Liver (tissue), 9 donors: ENCODE measurements around the gene P2RY1. TPM values are rescaled to one million over a fixed set of nuclear protein-coding genes. Genes with fewer than 3 reads are reported as not detected.
"Not testable (repeated sequence)": the region's sequence is repeated elsewhere in the genome, so short reads cannot be mapped to it uniquely, and the experiment has no call there.

ENCODE experiments used
- DNase-seq: peaks from one replicate; pipeline ENCODE4 v3.0.0-alpha.2; 2017; ENCODE audit warnings: low spot score
- H3K27ac ChIP-seq, 2 donors: one replicate each; pipeline ENCODE4 v1.7.0; 2013; ENCODE audit warnings: inconsistent platforms in 2 of 2, low read length in 2 of 2, control low read depth in 1 of 2, low read depth in 1 of 2, mild to moderate bottlenecking in 1 of 2
- H3K27me3 ChIP-seq, 4 donors: one replicate each; pipeline versions ENCODE4 v1.6.1 to v1.7.0; 2013; ENCODE audit warnings: low read length in 3 of 4, inconsistent platforms in 1 of 4, mild to moderate bottlenecking in 1 of 4, moderate library complexity in 1 of 4; ENCODE audit not compliant: control insufficient read depth in 4 of 4, insufficient read depth in 4 of 4
- H3K36me3 ChIP-seq, 4 donors: one replicate each; pipeline versions ENCODE4 v1.6.1 to v1.7.0; 2013; ENCODE audit warnings: low read length in 3 of 4, mild to moderate bottlenecking in 3 of 4, low read depth in 1 of 4, moderate library complexity in 1 of 4; ENCODE audit not compliant: control insufficient read depth in 4 of 4, insufficient read depth in 3 of 4
- H3K4me1 ChIP-seq, 4 donors: one replicate each; pipeline versions ENCODE4 v1.6.1 to v1.7.0; 2013; ENCODE audit warnings: low read length in 3 of 4, mild to moderate bottlenecking in 3 of 4, moderate library complexity in 1 of 4; ENCODE audit not compliant: control insufficient read depth in 4 of 4, insufficient read depth in 4 of 4
- H3K4me3 ChIP-seq, 3 donors: one replicate each; pipeline versions ENCODE4 v1.6.1 to v1.7.0; 2013; ENCODE audit warnings: low read length in 3 of 3, control low read depth in 1 of 3, low read depth in 1 of 3, mild to moderate bottlenecking in 1 of 3
- H3K9ac ChIP-seq, 2 donors: one replicate each; pipeline ENCODE4 v1.7.0; 2013; ENCODE audit warnings: low read length in 2 of 2, mild to moderate bottlenecking in 2 of 2, moderate library complexity in 2 of 2, control low read depth in 1 of 2, low read depth in 1 of 2
- H3K9me3 ChIP-seq, 4 donors: one replicate each; pipeline versions ENCODE4 v1.6.1 to v1.7.0; 2013; ENCODE audit warnings: low read length in 3 of 4; ENCODE audit not compliant: control insufficient read depth in 4 of 4
- EGR1 ChIP-seq, 2 donors: IDR thresholded peaks; 2 replicates each; pipeline ENCODE4 v1.6.1; 2016 to 2018; ENCODE audit warnings: antibody characterized with exemption in 2 of 2, low read depth in 2 of 2
- FOXA2 ChIP-seq: IDR thresholded peaks from 2 replicates; pipeline ENCODE4 v1.6.1; 2016; ENCODE audit warnings: antibody characterized with exemption
- GABPA ChIP-seq, 2 donors: IDR thresholded peaks in 1 of 2; conservative IDR thresholded peaks in 1 of 2; 2 replicates each; pipeline ENCODE4 v1.6.1; 2016; ENCODE audit warnings: antibody characterized with exemption in 2 of 2, mild to moderate bottlenecking in 1 of 2, moderate library complexity in 1 of 2
- HNF4G ChIP-seq: IDR thresholded peaks from 2 replicates; pipeline ENCODE4 v1.6.1; 2016; ENCODE audit warnings: antibody characterized with exemption
- NR2F2 ChIP-seq: IDR thresholded peaks from 2 replicates; pipeline ENCODE4 v1.6.1; 2016; ENCODE audit warnings: antibody characterized with exemption
- RXRA ChIP-seq, 2 donors: IDR thresholded peaks; 2 replicates each; pipeline ENCODE4 v1.6.1; 2017 to 2018; ENCODE audit warnings: antibody characterized with exemption in 2 of 2, mild to moderate bottlenecking in 1 of 2
- SP1 ChIP-seq: IDR thresholded peaks from 2 replicates; pipeline ENCODE4 v1.6.1; 2018; ENCODE audit warnings: antibody characterized with exemption, mild to moderate bottlenecking
- TAF1 ChIP-seq: conservative IDR thresholded peaks from 2 replicates; pipeline ENCODE4 v1.6.1; 2016; ENCODE audit warnings: antibody characterized with exemption, mild to moderate bottlenecking
- YY1 ChIP-seq: IDR thresholded peaks from 2 replicates; pipeline ENCODE4 v1.6.1; 2016; ENCODE audit warnings: antibody characterized with exemption, mild to moderate bottlenecking
- WGBS: extraction: QIAGEN DNeasy Blood & Tissue Kit; methylation state at CpG from one replicate; pipeline ENCODE4 v1.1.7; 2013; 5-methylcytosine and 5-hydroxymethylcytosine counted together
- polyA plus RNA-seq, 2 donors: library from polyadenylated mRNA; stranded (reverse) in 1 of 2; unstranded in 1 of 2; fragments of 200-250 nt in 1 of 2; fragments of >200 nt in 1 of 2; fragmentation: Nextera tagmentation in 1 of 2; extraction: Ambion mirVana in 1 of 2; gene quantifications; one replicate each; pipeline versions ENCODE4 v1.2.1 to v1.2.3, GENCODE V29; 2013 to 2015
- total RNA-seq, 2 donors: library from RNA; depleted of rRNA; stranded (reverse); fragments of >200 nt; gene quantifications; one replicate each; pipeline ENCODE4 v1.2.3, GENCODE V29; 2014
- TF ChIP-seq, protein P1 (sequence below): IDR thresholded peaks from 2 replicates; pipeline ENCODE4 v1.6.1; 2016; ENCODE audit warnings: antibody characterized with exemption, mild to moderate bottlenecking
- TF ChIP-seq, protein P2 (sequence below): IDR thresholded peaks from 2 replicates; pipeline ENCODE4 v1.6.1; 2016; ENCODE audit warnings: antibody characterized with exemption
- TF ChIP-seq, protein P3 (sequence below): fragments of 150-350 bp; IDR thresholded peaks from 2 replicates; pipeline ENCODE4 v1.5.1; 2017; ENCODE audit warnings: improper control_type of control experiment, low read depth, low read length; ENCODE audit not compliant: missing input control
- TF ChIP-seq, protein P4 (sequence below): IDR thresholded peaks from 2 replicates; pipeline ENCODE4 v1.6.1; 2016; ENCODE audit warnings: antibody characterized with exemption
- donor health status: healthy.
- donor health status: healthy.
- donor health status: healthy.
- donor health status: healthy.
- donor health status: healthy.

P2RY1 gene
- total and polyA plus RNA-seq, 4 donors = 0.54 to 7.5 (median 1.9) TPM

DNA sequence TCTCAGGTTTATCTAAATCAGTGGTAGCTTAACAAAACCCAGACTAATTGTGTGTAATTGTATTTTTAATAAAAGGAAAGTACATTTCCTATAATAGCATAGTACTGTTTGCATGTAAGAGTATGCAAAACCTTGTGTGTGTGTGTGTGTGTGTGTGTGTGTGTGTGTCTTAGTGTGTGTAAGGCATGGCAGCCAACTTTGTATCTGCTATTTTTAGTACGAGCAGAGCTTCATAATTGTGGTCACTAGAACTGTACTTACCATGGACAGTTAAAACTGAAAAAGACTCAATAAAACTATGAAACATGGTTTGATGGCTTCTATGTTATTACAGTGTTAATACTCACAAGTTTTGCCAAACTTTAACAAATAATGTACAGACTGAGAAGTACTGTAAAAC, 6.2 kb downstream of the P2RY1 start:
- no peak overlapping the region for H3K27ac ChIP-seq
- H3K9ac ChIP-seq = no peak overlapping the region
- H3K4me3 ChIP-seq = no peak overlapping the region
- H3K36me3 ChIP-seq = no peaks in the 10 kb centered on the region
- no peak for TF ChIP-seq YY1
- TF ChIP-seq, protein P1, sequence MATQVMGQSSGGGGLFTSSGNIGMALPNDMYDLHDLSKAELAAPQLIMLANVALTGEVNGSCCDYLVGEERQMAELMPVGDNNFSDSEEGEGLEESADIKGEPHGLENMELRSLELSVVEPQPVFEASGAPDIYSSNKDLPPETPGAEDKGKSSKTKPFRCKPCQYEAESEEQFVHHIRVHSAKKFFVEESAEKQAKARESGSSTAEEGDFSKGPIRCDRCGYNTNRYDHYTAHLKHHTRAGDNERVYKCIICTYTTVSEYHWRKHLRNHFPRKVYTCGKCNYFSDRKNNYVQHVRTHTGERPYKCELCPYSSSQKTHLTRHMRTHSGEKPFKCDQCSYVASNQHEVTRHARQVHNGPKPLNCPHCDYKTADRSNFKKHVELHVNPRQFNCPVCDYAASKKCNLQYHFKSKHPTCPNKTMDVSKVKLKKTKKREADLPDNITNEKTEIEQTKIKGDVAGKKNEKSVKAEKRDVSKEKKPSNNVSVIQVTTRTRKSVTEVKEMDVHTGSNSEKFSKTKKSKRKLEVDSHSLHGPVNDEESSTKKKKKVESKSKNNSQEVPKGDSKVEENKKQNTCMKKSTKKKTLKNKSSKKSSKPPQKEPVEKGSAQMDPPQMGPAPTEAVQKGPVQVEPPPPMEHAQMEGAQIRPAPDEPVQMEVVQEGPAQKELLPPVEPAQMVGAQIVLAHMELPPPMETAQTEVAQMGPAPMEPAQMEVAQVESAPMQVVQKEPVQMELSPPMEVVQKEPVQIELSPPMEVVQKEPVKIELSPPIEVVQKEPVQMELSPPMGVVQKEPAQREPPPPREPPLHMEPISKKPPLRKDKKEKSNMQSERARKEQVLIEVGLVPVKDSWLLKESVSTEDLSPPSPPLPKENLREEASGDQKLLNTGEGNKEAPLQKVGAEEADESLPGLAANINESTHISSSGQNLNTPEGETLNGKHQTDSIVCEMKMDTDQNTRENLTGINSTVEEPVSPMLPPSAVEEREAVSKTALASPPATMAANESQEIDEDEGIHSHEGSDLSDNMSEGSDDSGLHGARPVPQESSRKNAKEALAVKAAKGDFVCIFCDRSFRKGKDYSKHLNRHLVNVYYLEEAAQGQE = no peak
- TF ChIP-seq, protein P2, sequence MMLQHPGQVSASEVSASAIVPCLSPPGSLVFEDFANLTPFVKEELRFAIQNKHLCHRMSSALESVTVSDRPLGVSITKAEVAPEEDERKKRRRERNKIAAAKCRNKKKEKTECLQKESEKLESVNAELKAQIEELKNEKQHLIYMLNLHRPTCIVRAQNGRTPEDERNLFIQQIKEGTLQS = no peak
- TF ChIP-seq SP1 = no peak
- no peak for TF ChIP-seq FOXA2
- TF ChIP-seq NR2F2 = no peak
- no peak for DNase-seq
- 68% methylated on average over 1 of the region's 1 CpG for WGBS
- H3K9me3 ChIP-seq = peaks cover 0 to 2% (median 0%) of the 10 kb centered on the region in 4 donors
- peaks cover 0 to under 1% (median 0%) of the 10 kb centered on the region in 4 donors for H3K4me1 ChIP-seq
- no peaks in the 10 kb centered on the region for H3K27me3 ChIP-seq

DNA sequence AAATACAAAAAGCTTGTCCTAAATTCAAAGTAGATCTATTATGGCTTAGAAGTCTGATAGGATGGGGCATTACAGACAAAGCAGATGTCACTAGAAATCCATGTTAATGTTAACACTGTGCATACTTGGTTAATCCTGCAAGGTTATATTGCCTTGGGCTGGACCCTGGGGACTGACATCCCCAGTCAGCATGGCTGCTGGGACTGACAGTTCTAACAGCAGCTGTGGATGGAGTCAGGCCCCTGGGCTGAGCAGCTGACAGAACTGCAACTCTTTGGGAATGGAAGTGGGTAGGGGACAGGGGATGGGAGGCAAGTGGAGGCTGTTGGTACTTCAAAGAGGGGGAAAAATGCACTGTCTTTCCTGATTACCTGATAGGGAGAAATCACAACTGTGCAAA, 7.5 kb downstream of the P2RY1 start:
- no peak for DNase-seq
- H3K9me3 ChIP-seq = peaks cover 1 to 9% (median 2%) of the 10 kb centered on the region in 4 donors
- H3K4me3 ChIP-seq = no peak overlapping the region
- H3K9ac ChIP-seq = no peak overlapping the region
- no peaks in the 10 kb centered on the region for H3K36me3 ChIP-seq
- H3K27ac ChIP-seq = no peak overlapping the region
- H3K4me1 ChIP-seq = no peaks in the 10 kb centered on the region
- TF ChIP-seq EGR1 (IDR thresholded peaks at IDR 0.05; ENCODE audit: low read depth in 2 of 2) = no peak
- no peaks in the 10 kb centered on the region for H3K27me3 ChIP-seq

DNA sequence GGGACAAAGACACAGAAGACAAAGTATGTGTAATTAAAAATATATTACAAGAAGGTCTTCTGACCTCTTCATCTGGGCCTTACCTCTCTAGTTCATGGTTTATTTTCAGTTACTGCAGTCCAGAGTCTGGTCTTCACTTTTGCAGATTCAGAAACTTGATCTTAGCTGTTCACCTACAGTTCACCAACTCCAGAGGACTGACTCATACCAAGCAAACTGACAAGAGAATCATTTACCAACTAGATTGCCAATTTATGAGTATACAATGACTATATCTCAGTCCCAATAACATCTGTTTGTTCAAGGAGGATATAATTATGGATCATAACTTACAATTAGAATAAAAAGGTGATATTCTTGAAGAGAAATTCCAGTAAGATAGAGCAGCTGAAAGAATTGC, 9.0 kb downstream of the P2RY1 start:
- TF ChIP-seq FOXA2 = no peak
- TF ChIP-seq, protein P2 = no peak
- TF ChIP-seq HNF4G = no peak
- no peak for TF ChIP-seq NR2F2
- TF ChIP-seq YY1 = no peak
- TF ChIP-seq, protein P3, sequence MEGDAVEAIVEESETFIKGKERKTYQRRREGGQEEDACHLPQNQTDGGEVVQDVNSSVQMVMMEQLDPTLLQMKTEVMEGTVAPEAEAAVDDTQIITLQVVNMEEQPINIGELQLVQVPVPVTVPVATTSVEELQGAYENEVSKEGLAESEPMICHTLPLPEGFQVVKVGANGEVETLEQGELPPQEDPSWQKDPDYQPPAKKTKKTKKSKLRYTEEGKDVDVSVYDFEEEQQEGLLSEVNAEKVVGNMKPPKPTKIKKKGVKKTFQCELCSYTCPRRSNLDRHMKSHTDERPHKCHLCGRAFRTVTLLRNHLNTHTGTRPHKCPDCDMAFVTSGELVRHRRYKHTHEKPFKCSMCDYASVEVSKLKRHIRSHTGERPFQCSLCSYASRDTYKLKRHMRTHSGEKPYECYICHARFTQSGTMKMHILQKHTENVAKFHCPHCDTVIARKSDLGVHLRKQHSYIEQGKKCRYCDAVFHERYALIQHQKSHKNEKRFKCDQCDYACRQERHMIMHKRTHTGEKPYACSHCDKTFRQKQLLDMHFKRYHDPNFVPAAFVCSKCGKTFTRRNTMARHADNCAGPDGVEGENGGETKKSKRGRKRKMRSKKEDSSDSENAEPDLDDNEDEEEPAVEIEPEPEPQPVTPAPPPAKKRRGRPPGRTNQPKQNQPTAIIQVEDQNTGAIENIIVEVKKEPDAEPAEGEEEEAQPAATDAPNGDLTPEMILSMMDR = no peak
- TF ChIP-seq GABPA (IDR thresholded peaks at IDR 0.05 in 1 of 2, conservative IDR thresholded peaks at IDR 0.05 in 1 of 2) = no peak
- TF ChIP-seq, protein P1 = no peak
- TF ChIP-seq RXRA (IDR thresholded peaks at IDR 0.05) = no peak
- no peak for TF ChIP-seq TAF1
- TF ChIP-seq, protein P4, sequence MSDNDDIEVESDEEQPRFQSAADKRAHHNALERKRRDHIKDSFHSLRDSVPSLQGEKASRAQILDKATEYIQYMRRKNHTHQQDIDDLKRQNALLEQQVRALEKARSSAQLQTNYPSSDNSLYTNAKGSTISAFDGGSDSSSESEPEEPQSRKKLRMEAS = no peak
- peaks cover 1 to 13% (median 2%) of the 10 kb centered on the region in 4 donors for H3K9me3 ChIP-seq
- DNase-seq = no peak

DNA sequence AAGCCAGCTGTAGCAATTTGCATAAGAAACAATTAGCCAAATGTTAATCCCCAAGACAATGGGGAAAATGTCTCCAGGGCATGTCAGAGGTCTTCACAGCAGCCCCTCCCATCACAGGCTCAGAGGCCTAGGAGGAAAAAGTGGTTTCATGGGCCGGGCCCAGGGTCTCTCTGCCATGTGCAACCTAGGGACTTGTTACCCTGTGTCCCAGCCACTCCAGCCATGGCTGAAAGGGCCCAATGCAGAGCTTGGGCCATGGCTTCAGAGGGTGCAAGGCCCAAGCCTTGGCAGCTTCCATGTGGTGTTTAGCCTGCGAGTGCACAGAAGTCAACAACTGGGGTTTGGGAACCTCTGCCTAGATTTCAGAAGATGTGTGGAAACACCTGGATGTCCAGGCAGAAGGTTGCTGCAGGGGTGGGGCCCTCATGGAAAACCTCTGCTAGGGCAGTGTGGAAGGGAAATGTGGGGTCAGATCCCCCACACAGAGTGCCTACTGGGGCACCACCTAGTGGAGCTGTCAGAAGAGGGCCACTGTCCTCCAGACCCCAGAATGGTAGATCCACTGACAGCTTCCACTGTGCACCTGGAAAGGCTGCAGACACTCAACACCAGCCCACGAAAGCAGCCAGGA, 11.8 kb downstream of the P2RY1 start:
- H3K36me3 ChIP-seq = not testable (repeated sequence)

More for the DNA sequence above, 9.0 kb downstream of the P2RY1 start:
- H3K4me3 ChIP-seq = no peak overlapping the region
- no peak overlapping the region for H3K9ac ChIP-seq
- H3K27me3 ChIP-seq = no peaks in the 10 kb centered on the region
- H3K4me1 ChIP-seq = no peaks in the 10 kb centered on the region
- H3K36me3 ChIP-seq = no peaks in the 10 kb centered on the region
- no peak overlapping the region for H3K27ac ChIP-seq

More for the DNA sequence above, 11.8 kb downstream of the P2RY1 start:
- H3K27ac ChIP-seq, H3K4me1 ChIP-seq, DNase-seq, H3K9ac ChIP-seq, H3K27me3 ChIP-seq, H3K4me3 ChIP-seq: not testable (repeated sequence)
- 84% methylated on average over 3 of the region's 3 CpGs for WGBS
- H3K9me3 ChIP-seq = peaks cover 1 to 18% (median 2%) of the 10 kb centered on the region in 4 donors
